HG03521 (cell line): ENCODE data around the gene NR2F1-AS1.

Source experiments
- ATAC-seq: cut with Tn5 transposase; IDR thresholded peaks from one replicate; pipeline ENCODE4 v1.9.1; 2021; ENCODE audit warnings: mild to moderate bottlenecking, moderate library complexity; ENCODE audit not compliant: unreplicated experiment

Gene NR2F1-AS1

GRCh38 chr5:93603793-93604643 is 23.0 kb upstream of the NR2F1-AS1 start:
- ATAC-seq, result no peak

- ATAC-seq, result no peak
Observed at GRCh38 chr5:93603078-93603792, 22.2 kb upstream of the NR2F1-AS1 start.

- no peak for ATAC-seq
Observed at GRCh38 chr5:93602241-93603077, 21.4 kb upstream of the NR2F1-AS1 start.

DNA sequence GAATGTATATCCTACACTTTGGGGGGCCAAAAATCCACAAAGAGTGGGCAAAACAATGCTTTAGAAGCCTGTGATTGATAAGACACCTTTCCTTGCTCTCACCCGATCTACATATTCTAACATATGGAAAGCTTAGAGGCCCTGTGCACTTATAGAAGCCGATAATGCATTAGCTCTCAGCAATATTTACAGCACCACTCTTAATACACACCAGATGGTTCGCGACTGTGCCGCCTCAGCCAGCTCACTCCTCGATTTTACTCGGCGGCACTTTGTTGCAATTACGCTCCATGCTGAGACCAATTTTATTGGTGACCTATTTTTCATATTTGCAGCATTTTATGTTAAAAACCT is 20.8 kb upstream of the NR2F1-AS1 start:
- no peak for ATAC-seq

DNA sequence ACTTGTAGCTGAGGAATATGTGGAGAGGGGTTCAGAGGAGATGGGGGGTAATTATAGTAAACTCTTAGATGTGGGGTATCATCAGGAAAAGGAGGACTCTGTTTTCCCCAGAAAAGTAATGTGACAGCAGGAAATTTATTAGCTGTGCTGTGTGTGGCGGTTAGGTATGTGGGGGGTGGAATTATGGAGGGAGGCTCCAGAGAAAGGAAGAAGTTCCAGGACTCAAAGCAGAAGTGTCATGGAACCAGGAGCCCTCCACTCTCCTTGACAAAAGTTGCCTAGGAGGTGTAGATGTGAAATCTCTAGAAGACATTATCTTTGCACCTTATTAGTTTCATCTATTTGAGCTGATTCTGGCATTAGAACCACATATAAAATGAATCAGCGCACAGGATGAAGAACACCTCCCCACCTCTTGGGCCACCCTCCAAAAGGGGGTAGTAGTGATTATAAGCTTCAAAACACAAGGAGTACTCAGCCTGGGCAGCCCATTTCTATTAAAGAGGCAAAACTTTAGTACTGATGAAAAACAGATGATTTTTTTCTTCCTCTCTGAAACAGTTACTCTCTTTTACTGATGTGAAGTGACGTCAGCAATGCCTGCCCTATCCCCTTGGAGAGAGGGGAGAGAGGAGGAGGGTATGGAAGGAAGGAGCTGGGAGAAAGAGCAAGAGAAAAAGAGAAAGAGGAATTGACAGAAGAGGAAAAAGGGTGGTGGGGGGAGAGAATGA is 20.2 kb upstream of the NR2F1-AS1 start:
- ATAC-seq, result no peak

GRCh38 chr5:93600409-93601070 is 19.5 kb upstream of the NR2F1-AS1 start:
- ATAC-seq, result no peak

- no peak for ATAC-seq
Observed at GRCh38 chr5:93599399-93600120, 18.5 kb upstream of the NR2F1-AS1 start.

DNA sequence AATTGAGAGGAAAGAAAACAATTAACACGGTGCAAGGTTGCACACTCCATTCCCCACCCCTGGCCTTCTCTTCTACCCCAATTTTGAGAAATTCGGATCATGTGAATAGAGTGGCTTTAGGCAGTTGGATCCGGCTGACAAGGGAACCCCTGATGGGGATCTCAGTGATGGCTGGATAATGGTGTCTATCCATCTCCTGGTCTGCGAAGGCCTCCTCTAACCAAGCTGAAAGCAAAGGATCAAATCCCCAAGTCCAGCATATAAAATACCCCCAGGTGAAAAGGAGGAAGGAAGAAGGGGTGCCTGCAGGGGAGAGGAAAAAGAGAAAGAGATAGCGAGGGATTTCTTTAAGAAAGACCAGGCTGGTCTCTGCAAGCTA is 18.0 kb upstream of the NR2F1-AS1 start:
- no peak for ATAC-seq

DNA sequence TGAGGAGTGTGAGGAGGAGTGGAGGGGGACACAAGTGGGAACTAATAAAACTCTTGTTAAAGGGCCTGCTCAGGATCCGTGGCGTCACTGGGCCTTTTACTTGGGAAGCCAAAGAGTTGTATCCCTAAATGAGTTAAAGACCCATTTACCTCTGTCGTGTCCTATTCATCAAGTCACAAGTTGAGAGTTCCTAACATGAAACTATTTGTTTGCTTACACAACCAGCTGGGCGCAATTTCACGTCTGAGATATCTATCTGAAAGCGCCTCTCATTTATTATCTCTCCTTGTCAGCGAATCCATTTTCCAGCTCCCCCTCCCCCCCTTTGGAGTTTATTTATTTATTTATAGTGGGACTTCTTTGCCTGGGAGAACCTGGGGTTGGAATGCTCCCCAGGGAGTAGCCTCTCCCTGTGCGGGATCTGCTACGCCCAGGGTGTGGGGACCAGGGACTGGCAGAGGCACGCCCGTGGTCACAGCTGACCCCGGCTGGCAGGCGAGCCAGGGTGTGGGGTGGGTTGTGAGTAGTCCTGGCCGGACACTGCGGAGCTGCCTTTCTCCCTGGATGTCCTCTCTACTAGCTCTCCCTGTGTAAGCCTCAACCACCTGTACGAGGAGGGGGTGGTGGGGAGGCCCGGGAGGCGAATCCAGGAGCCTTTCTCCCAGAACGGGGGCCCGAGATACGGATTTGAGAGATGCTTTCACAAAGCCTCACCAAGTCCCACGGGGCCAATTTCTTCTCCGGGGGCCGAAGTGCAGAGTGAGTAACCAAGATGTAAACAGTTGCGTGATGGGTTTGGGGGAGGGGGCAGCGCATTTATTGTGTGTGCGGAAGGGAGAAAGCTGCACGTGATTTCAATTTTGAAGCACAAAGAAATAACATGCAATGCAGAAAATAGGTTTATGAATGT is 17.3 kb upstream of the NR2F1-AS1 start:
- no peak for ATAC-seq

GRCh38 chr5:93596676-93597490 is 15.9 kb upstream of the NR2F1-AS1 start:
- no peak for ATAC-seq

- ATAC-seq, result no peak
Observed at GRCh38 chr5:93596310-93596675, 15.3 kb upstream of the NR2F1-AS1 start.

DNA sequence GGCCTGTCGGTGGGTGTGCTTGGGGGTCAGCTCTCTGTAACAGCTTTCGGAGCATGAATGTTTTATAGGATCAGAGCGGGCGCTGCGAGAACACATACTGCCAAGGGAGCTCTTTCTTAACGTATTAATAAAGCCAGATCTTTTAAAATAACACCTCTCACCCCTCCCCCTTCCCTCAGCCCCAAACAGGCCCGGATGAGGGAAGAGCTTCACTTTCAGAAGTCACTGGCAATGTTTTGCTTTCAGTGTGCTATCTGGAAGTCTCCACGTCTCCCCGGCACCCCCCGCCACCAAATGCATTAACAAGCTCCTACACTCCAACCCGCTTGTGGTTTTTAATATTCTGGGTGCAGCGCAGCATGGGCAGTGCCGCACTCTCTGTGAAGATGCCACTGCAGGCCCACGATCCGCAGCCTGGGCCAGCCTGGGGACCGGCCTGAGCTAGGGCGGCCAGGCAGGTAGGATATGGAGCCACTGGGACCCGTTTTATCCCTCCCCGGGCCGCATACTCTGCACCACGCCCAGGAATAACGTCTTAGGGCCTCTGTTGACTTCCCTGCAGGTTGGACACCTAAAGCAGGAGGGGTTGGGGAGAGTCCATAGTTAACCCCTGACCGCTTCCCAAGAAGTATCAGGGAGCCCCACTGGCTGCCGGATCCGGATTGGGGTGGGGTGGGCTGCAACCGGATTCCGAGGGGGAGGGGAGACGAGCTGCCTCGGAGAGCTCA is 14.6 kb upstream of the NR2F1-AS1 start:
- no peak for ATAC-seq

DNA sequence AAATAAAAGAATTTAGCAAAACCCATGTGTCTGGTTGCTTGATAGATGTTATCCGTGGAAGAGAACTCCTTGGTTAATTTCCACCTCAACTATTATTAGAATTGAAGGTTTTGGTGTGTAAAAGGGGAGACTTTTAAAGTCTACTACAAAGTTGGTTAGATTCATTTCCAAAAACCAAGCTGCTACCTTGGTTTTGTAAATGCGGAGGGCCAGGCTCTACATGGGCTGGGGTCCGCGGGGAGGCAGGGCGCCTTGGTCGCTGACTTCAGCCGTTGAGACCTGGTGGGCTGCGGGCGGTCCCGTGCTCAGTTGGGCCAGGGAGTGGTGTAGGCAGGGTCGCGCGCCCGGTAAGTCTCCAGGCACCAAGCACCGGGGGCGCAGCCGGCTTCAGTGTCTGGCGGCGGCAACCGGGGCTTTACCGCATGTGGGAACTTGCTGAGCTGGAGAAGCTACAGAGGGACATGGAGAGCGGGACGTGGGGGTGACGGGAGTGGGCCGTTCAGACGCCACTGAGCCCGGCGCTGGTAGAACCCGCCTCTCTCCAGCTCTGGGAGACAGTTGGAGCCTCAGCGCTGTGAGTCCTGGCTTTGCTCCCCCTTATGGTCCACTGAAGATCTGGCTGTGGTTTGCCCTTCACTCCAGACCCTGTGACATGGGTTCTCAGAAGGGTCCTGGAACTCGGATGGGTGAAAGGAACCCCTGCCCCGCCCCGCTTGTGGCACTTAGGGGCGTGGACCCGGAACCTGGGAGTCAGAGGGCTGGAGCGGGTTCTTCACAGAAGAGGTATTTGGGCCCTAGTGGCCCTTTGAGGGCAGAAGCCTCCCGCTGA is 13.8 kb upstream of the NR2F1-AS1 start:
- no peak for ATAC-seq

DNA sequence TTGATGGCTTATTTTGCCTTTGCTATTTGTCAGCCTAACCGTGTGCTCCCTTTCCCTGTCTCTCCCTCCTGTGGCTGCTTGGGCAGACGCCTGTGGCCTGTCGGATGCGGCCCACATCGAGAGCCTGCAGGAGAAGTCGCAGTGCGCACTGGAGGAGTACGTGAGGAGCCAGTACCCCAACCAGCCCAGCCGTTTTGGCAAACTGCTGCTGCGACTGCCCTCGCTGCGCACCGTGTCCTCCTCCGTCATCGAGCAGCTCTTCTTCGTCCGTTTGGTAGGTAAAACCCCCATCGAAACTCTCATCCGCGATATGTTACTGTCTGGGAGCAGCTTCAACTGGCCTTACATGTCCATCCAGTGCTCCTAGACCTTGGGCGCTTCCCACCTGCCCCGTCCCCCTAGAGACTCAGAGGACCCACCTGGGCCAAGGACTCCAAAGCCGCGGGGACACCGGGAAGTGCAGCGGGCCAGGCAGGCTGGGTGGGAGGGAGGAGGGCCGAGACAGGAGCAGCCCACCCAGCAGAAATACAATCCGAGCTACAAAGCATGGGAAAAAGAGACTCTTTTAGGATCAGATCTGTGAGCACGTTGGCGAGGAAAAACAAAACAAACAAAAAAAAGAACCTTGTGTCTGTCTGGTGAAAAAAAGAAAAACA is 12.6 kb upstream of the NR2F1-AS1 start:
- ATAC-seq, result no peak

DNA sequence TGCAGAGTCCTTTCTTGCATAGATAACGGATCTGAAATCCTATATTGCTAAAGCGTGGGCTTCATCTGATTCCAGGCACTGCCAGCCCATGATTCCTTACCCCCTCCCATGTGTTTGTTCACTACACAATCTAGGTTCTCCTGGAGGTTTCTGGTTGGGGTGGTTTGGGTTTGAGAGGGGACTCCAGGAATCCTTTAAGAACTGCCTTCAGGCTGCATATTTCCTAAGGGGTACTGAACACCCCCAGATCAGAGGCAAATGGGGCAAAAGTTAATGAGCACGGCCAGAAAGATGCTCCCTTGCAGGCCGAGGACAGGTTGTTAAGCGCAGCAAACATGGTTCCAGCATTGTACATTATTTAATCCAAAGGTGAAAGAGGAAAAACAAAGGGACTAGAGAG is 11.9 kb upstream of the NR2F1-AS1 start:
- ATAC-seq, result no peak
